ENCODE data around the gene VEGFA.

Gene VEGFA

DNA sequence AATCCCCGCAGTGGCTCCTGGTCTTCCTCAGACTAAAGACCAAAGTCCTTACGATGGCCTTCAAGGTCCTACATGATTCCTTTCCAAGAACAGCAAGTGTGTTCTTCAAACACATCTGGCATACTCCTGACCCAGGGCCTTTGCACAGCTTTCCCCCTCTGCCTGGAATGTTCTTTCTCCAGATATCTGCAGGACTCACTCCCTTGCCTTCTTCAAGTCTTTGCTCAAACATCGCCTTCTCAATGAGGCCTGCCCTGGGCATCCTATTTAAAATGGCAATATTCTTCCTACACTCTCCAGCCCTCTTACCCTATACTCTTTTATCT lies 30.2 kb downstream of the VEGFA start:
- no peak overlapping the region for H3K9ac ChIP-seq
- H2AFZ ChIP-seq (ENCODE audit: low read depth): no peak overlapping the region
- no peaks in the 10 kb centered on the region for H3K36me3 ChIP-seq (ENCODE audit: insufficient read depth)
- H3K79me2 ChIP-seq (ENCODE audit: insufficient read depth, low read depth): no peaks in the 10 kb centered on the region
- no peak overlapping the region for H3K4me2 ChIP-seq
- no peaks in the 10 kb centered on the region for H3K4me1 ChIP-seq (ENCODE audit: low read depth, poor library complexity, severe bottlenecking)
- H4K20me1 ChIP-seq (ENCODE audit: insufficient read depth): no peaks in the 10 kb centered on the region
- TF ChIP-seq, protein P1, sequence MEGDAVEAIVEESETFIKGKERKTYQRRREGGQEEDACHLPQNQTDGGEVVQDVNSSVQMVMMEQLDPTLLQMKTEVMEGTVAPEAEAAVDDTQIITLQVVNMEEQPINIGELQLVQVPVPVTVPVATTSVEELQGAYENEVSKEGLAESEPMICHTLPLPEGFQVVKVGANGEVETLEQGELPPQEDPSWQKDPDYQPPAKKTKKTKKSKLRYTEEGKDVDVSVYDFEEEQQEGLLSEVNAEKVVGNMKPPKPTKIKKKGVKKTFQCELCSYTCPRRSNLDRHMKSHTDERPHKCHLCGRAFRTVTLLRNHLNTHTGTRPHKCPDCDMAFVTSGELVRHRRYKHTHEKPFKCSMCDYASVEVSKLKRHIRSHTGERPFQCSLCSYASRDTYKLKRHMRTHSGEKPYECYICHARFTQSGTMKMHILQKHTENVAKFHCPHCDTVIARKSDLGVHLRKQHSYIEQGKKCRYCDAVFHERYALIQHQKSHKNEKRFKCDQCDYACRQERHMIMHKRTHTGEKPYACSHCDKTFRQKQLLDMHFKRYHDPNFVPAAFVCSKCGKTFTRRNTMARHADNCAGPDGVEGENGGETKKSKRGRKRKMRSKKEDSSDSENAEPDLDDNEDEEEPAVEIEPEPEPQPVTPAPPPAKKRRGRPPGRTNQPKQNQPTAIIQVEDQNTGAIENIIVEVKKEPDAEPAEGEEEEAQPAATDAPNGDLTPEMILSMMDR (conservative IDR thresholded peaks at IDR 0.05; ENCODE audit: low read depth, low read length): no peak
- no peaks in the 10 kb centered on the region for H3K27me3 ChIP-seq (ENCODE audit: insufficient read depth, low read depth)
- no peak overlapping the region for H3K4me3 ChIP-seq (IDR thresholded peaks at IDR 0.05; ENCODE audit: insufficient read depth, low read depth, low read length)
- H3K27ac ChIP-seq: no peak overlapping the region

DNA sequence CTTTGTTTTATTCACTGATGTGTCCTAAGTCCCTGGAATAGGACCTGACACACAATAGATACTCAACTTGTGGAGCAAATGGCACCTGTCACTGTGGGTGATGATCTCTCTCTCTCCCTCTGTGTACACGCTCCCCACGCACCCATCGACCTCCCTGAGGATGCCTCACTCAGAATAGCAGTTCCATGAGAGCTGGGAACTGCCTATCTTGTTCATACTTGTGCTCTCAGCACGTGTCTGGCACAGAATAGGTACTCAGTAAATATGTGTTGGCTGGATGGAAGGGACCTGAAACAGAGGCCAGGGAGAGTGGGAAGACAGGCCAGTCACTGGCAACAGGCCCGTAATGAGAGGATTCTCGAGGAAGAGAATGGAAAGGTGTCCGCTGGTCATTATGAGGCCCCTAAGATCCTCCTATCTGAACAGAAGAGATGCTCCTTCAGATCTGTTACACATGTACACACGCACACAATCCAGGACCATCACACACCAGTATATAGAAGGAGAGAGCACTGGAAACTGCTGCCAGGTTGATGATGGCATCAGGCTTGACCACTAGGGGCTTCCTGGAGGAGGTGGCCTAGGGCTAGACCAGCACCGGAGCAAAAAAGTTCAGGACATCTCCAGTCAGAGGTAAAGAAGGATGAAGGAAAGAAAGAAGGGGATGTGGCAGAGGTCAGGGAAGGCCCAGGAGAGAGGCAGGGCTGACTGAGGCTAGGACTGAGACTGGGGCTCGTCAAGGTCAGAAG lies 30.9 kb downstream of the VEGFA start:
- no peaks in the 10 kb centered on the region for H3K4me1 ChIP-seq (ENCODE audit: low read depth, poor library complexity, severe bottlenecking)
- H3K79me2 ChIP-seq (ENCODE audit: insufficient read depth, low read depth): no peaks in the 10 kb centered on the region
- H3K36me3 ChIP-seq (ENCODE audit: insufficient read depth): no peaks in the 10 kb centered on the region
- H2AFZ ChIP-seq (ENCODE audit: low read depth): no peak overlapping the region
- no peak overlapping the region for H3K27ac ChIP-seq
- no peaks in the 10 kb centered on the region for H4K20me1 ChIP-seq (ENCODE audit: insufficient read depth)
- H3K9ac ChIP-seq: no peak overlapping the region
- TF ChIP-seq, protein P1 (conservative IDR thresholded peaks at IDR 0.05; ENCODE audit: low read depth, low read length): no peak
- H3K4me2 ChIP-seq: no peak overlapping the region
- H3K27me3 ChIP-seq (ENCODE audit: insufficient read depth, low read depth): no peaks in the 10 kb centered on the region
- H3K4me3 ChIP-seq (IDR thresholded peaks at IDR 0.05; ENCODE audit: insufficient read depth, low read depth, low read length): no peak overlapping the region

DNA sequence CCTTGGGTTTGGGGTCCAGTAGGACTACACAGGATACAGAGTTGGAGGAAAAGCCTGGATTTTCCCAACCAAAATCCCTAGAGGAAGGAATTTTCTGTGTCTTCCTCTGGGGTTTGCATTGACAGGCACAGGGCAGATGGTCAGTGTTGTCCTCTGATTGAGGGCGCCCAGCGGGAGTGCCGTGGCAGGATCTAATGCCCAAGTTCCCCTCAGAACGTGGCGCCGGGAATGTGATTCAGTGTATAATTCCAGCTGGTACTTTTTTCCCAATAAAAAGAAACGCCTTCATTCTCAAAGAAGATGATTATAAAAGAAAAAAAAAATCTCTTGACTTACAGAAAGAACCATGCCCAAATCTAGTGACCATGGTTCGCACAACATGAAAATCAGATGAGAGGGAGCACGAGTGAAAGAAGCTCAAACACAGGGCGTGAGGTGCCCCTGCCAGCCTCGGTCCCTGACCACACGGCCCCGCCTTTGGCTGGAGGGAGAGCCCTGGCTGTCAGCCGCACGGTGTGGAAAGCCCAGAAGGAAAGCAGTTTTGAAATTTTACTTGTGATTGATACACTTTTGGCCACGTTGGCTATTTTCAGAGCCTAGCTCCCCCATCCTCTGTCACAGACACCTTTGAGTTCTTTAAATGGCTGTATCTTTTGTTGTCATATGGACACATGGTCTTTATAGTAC lies 31.6 kb downstream of the VEGFA start:
- Histone ChIP-seq H3K36me3 (ENCODE audit: insufficient read depth) (no peaks in the 10 kb centered on the region), H2AFZ (ENCODE audit: low read depth) (no peak overlapping the region), H3K27me3 (ENCODE audit: insufficient read depth, low read depth) (no peaks in the 10 kb centered on the region), H3K27ac (no peak overlapping the region), H3K4me3 (IDR thresholded peaks at IDR 0.05; ENCODE audit: insufficient read depth, low read depth, low read length) (no peak overlapping the region), H3K79me2 (ENCODE audit: insufficient read depth, low read depth) (no peaks in the 10 kb centered on the region), H4K20me1 (ENCODE audit: insufficient read depth) (no peaks in the 10 kb centered on the region), H3K4me2 (no peak overlapping the region), H3K4me1 (ENCODE audit: low read depth, poor library complexity, severe bottlenecking) (no peaks in the 10 kb centered on the region), H3K9ac (no peak overlapping the region)
- TF ChIP-seq, protein P1 (conservative IDR thresholded peaks at IDR 0.05; ENCODE audit: low read depth, low read length): no peak

DNA sequence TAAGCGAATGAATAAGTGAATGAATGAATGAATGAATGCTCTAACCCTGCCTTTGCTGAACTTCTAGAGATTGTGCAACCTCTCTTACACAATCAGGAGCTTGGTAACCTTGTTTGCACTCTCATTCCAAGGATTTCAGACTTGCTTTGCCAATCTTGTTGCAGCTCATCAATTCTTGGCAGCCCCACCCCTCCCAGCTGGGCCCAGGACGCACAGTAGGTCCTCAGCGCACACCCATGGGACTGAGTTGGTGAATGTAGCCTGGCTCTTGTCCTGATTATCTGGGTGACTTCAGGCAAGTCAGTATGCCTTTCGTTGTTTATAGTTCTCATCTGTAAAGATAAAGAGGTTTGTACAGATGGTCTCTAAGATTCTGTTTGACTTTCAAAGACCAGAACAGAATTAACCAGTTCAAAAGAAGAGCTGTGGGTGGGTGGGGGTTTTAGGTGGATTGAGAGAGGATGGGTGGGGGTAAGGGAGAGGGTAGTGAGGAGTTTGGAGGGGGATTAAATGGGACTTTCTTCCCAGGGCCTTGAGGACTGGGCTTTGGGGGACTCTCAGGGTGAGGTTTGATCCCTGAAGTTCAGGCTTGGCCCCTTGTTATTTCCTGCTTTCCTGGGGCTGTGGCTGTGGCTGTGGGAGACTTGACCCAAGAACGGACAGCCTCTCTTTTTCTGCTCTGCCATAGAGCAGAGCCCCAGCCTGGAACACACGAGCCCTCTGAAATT lies 33.2 kb downstream of the VEGFA start:
- Histone ChIP-seq H3K27me3 (ENCODE audit: insufficient read depth, low read depth) (no peaks in the 10 kb centered on the region), H3K4me2 (no peak overlapping the region), H3K4me1 (ENCODE audit: low read depth, poor library complexity, severe bottlenecking) (no peaks in the 10 kb centered on the region), H3K4me3 (IDR thresholded peaks at IDR 0.05; ENCODE audit: insufficient read depth, low read depth, low read length) (no peak overlapping the region), H3K36me3 (ENCODE audit: insufficient read depth) (no peaks in the 10 kb centered on the region), H4K20me1 (ENCODE audit: insufficient read depth) (no peaks in the 10 kb centered on the region), H3K27ac (no peak overlapping the region), H3K79me2 (ENCODE audit: insufficient read depth, low read depth) (no peaks in the 10 kb centered on the region), H2AFZ (ENCODE audit: low read depth) (no peak overlapping the region), H3K9ac (no peak overlapping the region)
- TF ChIP-seq, protein P1 (conservative IDR thresholded peaks at IDR 0.05; ENCODE audit: low read depth, low read length): no peak
